Adipose tissue (tissue), 3 donors: ENCODE measurements around the gene TMEM132C. TPM values are rescaled to one million over a fixed set of nuclear protein-coding genes. Genes with fewer than 3 reads are reported as not detected.
"Not testable (repeated sequence)": the region's sequence is repeated elsewhere in the genome, so short reads cannot be mapped to it uniquely, and the experiment has no call there.

Experiments
- H3K27ac ChIP-seq: one replicate; pipeline ENCODE4 v1.5.1; 2013; ENCODE audit warnings: low read depth, low read length
- WGBS, 3 donors: extraction: QIAGEN DNeasy Blood & Tissue Kit; methylation state at CpG; one replicate each; pipeline ENCODE4 v1.1.7; 2013; 5-methylcytosine and 5-hydroxymethylcytosine counted together
- polyA plus RNA-seq, 3 donors: library from polyadenylated mRNA; stranded (reverse); fragments of 200-250 nt; gene quantifications; one replicate each; pipeline ENCODE4 v1.2.3, GENCODE V29; 2013
- donor health status: healthy with polysubstance abuse.
- donor health status: Bipolar disorder and iron deficiency.
- donor health status: healthy.

Gene TMEM132C
- polyA plus RNA-seq, 3 donors: 3.1 to 55.5 (median 18.7) TPM

- 60 to 74% (median 62%) methylated on average over 11 of the region's 11 CpGs for WGBS, 3 donors
- H3K27ac ChIP-seq: no peak overlapping the region
Observed at GRCh38 chr12:128570191-128571065, 303.5 kb downstream of the TMEM132C start.

DNA sequence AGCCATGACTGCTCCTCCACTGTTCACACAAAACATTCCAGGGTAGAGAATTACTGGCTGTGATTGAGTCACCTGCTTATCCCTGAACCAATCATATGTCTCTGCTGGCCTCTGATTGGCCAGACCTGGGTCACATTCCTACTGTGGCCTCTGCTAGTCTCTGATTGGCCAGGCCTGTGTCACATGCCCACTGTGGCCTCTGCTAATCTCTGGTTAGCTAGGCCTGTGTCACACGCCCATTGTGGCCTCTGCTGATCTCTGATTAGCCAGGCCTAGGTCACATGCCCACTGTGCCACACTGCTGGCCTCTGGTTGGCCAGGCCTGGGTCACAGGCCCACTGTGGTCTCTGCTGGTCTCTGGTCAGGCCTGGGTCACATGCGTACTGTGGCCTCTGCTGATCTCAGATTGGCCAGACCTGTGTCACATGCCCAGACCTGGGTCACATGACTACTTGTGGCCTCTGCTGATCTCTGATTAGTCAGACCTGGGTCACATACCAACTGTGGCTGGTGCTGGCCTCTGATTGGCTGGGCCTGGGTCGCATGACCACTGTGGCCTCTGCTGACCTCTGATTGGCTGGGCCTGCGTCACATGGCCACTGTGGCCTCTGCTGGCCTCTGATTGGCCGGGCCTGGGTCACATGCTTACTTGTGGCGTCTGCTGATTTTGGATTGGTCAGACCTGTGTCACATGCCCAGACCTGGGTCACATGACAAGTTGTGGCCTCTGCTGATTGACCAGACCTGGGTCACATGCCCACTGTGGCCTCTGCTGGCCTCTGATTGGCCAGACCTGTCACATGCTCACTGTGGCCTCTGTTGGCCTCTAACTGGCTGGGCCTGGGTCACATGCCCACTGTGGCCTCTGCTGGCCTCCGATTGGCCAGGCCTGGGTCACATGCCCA, 305.2 kb downstream of the TMEM132C start:
- no peak overlapping the region for H3K27ac ChIP-seq
- WGBS, 3 donors: 92 to 96% (median 93%) methylated on average over 7 of the region's 7 CpGs

- WGBS, 3 donors: 59 to 62% (median 60%) methylated on average over 4 of the region's 4 CpGs
- no peak overlapping the region for H3K27ac ChIP-seq
Observed at GRCh38 chr12:128573907-128574306, 306.9 kb downstream of the TMEM132C start.

DNA sequence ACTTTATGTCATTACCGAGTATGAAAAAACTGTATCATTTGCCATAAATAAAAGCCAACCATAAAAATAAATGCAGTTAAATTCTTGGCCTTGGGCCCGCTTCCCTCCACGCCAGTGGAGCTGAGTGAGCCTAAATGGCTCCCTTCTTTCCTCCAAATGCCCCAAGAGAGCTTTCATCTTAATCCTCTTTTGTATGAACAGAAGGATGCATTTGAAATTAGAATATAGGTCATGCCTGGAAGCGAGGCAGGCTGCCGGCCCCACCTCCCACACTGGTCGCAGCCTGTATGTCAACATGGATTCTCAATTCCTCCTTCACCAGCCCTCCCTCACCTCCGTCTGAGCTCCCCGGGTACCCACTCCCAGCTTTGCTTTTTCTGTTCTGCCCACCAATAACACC, 311.1 kb downstream of the TMEM132C start:
- WGBS, 3 donors: 66 to 78% (median 71%) methylated on average over 8 of the region's 8 CpGs
- H3K27ac ChIP-seq: no peak overlapping the region

DNA sequence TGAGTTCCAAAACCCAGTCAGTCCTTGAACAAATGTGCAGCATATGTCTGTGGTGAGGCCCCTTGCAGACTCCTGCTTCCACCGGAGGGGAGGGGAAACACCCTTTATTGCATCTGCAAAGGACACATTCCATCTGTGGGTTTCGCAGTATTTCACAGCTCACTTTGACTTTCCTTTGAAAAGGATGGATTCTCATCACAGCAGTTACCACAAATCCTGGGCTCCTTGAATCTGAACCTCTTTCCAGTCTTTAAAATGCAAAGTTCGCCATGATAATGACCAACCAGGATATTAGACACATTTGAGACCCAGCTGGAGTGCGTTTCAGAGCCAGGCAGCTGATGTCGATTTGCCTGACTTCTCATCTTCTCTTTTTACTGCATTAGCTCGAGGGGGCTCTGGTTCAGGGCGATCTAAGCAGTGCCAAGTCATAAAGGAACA, 314.4 kb downstream of the TMEM132C start:
- H3K27ac ChIP-seq: no peak overlapping the region
- 46 to 60% (median 58%) methylated on average over 7 of the region's 7 CpGs for WGBS, 3 donors

GRCh38 chr12:128583453-128583852, 316.5 kb downstream of the TMEM132C start:
- no peak overlapping the region for H3K27ac ChIP-seq
- WGBS, 3 donors: 36 to 68% (median 62%) methylated on average over 9 of the region's 9 CpGs

GRCh38 chr12:128586451-128587029, 319.6 kb downstream of the TMEM132C start:
- no peak overlapping the region for H3K27ac ChIP-seq
- 33 to 47% (median 39%) methylated on average over 7 of the region's 7 CpGs for WGBS, 3 donors

DNA sequence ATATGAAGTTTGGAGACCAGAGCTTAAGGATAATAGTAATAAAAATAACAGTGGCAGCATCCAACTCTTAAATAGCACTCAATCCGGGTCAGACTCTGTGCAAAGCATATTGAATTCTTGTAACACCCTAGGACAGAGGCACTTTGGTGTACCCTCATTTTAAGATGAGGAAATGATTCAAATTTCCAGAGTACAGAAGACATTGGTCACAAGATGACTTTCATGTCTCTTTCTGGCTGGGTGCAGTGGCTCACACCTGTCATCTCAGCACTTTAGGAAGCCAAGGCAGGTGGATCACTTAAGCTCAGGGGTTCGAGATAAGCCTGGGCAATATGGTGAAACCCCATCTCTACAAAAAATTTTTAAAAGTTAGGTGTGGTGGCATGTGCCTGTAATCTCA, 320.9 kb downstream of the TMEM132C start:
- 61 to 76% (median 65%) methylated on average over 2 of the region's 2 CpGs for WGBS, 3 donors

GRCh38 chr12:128592220-128592744, 325.3 kb downstream of the TMEM132C start:
- H3K27ac ChIP-seq: no peak overlapping the region
- WGBS, 3 donors: 46 to 52% (median 47%) methylated on average over 6 of the region's 6 CpGs

More for the DNA sequence above, 320.9 kb downstream of the TMEM132C start:
- no peak overlapping the region for H3K27ac ChIP-seq

DNA sequence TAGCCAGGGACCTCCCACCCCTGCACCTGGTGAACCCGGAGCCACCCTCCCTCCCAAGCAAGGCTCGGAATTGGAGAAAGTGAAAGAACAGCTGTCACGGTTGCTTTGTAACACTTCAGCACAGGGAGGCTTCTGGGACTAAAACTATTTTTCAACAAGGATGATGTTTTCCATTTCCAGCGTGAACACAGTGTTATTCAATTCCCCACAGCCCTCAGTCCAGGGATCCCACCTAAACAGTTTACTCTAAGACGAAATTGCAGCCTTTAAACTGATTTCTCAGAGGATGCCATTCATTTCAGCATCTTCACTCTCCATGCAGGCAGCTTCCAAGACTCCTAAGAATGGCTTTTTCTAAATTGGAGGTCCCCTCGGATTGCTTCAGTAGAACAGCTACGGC, 327.6 kb downstream of the TMEM132C start:
- no peak overlapping the region for H3K27ac ChIP-seq
- 39 to 68% (median 59%) methylated on average over 7 of the region's 7 CpGs for WGBS, 3 donors

GRCh38 chr12:128595609-128596008, 328.6 kb downstream of the TMEM132C start:
- no peak overlapping the region for H3K27ac ChIP-seq
- 64 to 80% (median 80%) methylated on average over 8 of the region's 8 CpGs for WGBS, 3 donors

DNA sequence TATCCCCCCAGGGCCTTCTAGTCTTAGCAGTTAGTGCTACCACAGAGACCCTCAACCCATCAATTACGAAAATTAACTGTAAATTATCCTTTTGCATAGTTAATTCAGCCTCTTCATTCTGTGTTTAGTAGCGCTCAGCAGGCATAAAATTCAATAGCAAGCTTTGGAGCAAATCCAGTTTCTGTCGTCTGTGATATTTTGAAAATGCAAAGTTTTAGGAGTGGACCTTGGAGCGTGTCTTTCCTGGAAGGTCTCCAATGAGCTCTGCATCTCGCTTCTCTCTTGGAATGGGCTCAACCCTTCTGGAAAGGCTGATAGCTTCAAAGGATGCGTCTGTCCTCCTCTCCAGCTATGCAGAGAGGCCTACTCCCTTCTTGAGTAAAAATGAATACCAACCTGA, 333.9 kb downstream of the TMEM132C start:
- WGBS, 3 donors: 55 to 58% (median 56%) methylated on average over 6 of the region's 6 CpGs
- no peak overlapping the region for H3K27ac ChIP-seq

DNA sequence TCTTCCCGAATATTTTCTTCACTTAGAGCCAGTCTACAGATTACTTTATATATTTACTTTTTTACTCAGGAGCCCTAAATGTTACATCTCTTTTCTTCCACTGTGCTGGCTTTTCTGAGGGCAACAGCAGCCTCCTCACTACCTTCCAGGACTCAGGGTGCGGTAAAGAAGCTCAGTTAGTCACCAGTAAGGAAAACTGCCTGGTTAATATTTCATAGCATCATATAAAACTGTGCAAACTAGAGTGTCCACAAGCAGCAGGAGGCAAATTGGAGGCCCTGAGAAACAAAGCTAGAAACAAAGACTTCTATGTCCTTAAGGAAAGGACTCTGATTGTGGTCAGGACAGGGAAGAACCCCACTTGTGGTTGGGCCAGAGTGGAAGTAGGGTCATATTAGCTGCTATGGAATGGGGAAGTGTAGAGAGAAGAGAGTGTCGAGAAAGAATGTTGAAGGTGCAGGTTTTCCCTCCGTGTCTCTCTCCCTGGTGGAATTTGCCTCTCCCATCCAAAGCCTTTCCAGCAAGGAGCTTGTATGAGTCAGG, 336.7 kb downstream of the TMEM132C start:
- H3K27ac ChIP-seq: no peak overlapping the region
- WGBS, 3 donors: 61 to 69% (median 64%) methylated on average over 4 of the region's 4 CpGs

DNA sequence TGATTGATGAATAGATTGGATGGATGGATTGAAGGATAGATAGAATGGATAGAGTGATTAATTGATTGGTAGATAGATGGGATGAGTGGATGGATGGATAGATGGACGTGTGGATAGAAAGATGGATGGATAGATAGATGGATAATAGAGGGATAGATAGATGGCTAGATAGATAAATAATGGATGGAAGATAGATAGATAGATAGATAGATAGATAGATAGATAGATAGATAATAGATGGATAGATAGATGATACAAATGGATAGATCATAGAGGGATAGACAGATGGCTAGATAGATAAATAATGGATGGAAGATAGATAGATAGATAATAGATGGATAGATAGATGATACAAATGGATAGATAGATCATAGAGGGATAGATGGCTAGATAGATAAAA, 337.2 kb downstream of the TMEM132C start:
- WGBS, 3 donors: 58 to 77% (median 73%) methylated on average over 1 of the region's 1 CpG
- not testable (repeated sequence) for H3K27ac ChIP-seq

- WGBS, 3 donors: 42 to 55% (median 54%) methylated on average over 4 of the region's 4 CpGs
- H3K27ac ChIP-seq: no peak overlapping the region
Observed at GRCh38 chr12:128606051-128606450, 339.1 kb downstream of the TMEM132C start.

GRCh38 chr12:128606538-128606937, 339.6 kb downstream of the TMEM132C start:
- no peak overlapping the region for H3K27ac ChIP-seq
- 50 to 81% (median 58%) methylated on average over 3 of the region's 3 CpGs for WGBS, 3 donors

DNA sequence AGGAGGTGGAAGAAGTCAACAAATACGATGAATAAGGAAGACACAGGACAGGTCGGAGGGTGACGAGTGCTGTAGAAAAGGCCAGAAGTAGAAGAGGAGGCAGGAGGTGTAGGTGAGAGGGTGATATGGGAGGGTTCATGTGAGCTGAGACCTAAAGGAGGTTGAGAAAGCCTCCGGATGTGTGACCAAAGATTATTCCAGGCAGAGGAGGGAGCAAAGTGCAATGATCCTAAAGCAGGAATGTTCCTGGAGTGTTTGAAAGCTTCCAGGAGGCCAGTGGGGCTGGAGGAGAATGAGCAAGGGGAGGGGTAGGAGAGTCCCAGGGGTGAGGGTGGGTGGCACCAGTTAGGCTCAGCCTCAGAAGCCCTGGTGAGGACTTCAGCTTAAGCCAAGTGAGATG, 340.0 kb downstream of the TMEM132C start:
- H3K27ac ChIP-seq: no peak overlapping the region
- WGBS, 3 donors: 53 to 84% (median 82%) methylated on average over 4 of the region's 4 CpGs

GRCh38 chr12:128607641-128608040, 340.7 kb downstream of the TMEM132C start:
- WGBS, 3 donors: 64 to 83% (median 75%) methylated on average over 4 of the region's 4 CpGs

More at GRCh38 chr12:128607641-128608040, 340.7 kb downstream of the TMEM132C start:
- H3K27ac ChIP-seq: no peak overlapping the region
